A204.1 (cell line): ENCODE results near the gene MICOS13.

Source experiments
- FAIRE-seq: peaks from 2 replicates; lab custom pipeline; 2012; peaks lifted over from hg19 to GRCh38; lab: Jason Lieb, UNC

MICOS13 gene

DNA sequence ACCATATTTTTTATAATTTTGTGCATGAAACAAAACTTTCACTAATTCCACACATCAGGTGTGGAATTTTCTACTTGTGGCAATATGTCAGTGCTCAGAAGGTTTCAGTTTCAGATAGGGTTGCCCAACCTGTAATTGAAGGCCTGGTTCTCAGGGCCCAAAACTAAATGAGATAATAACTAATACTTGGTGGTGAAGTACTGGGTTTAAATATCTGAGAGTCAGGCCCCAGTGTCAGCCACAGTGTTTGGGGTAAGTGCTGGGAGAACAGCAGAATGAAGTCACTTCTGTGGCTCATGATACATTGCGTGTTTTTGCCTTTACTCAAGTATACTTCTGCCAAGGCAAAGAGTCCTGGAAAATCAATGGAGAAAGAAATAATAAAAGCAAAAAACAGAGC lies 51.9 kb downstream of the MICOS13 start:
- FAIRE-seq = no peak
